HG02571 (cell line): ENCODE results near the gene ENTPD2.

Experiments used
- ATAC-seq: cut with Tn5 transposase; IDR thresholded peaks from one replicate; pipeline ENCODE4 v1.9.1; 2021; ENCODE audit warnings: mild to moderate bottlenecking, moderate library complexity; ENCODE audit not compliant: unreplicated experiment

The ENTPD2 gene

GRCh38 chr9:137018761-137019559 is 34.9 kb downstream of the ENTPD2 start:
- no peak for ATAC-seq

GRCh38 chr9:137017791-137018497 is 35.9 kb downstream of the ENTPD2 start:
- no peak for ATAC-seq

- ATAC-seq = no peak
Observed at GRCh38 chr9:137017071-137017470, 36.8 kb downstream of the ENTPD2 start.

GRCh38 chr9:137016436-137016835 is 37.4 kb downstream of the ENTPD2 start:
- ATAC-seq = no peak

- ATAC-seq = no peak
Observed at GRCh38 chr9:137015976-137016375, 37.9 kb downstream of the ENTPD2 start.

- no peak for ATAC-seq
Observed at GRCh38 chr9:137015540-137015930, 38.3 kb downstream of the ENTPD2 start.

- ATAC-seq = no peak
Observed at GRCh38 chr9:137014776-137015539, 38.9 kb downstream of the ENTPD2 start.

GRCh38 chr9:137014166-137014565 is 39.7 kb downstream of the ENTPD2 start:
- ATAC-seq = no peak

- ATAC-seq = no peak
Observed at GRCh38 chr9:137013571-137013940, 40.3 kb downstream of the ENTPD2 start.

- no peak for ATAC-seq
Observed at GRCh38 chr9:137012694-137013570, 40.9 kb downstream of the ENTPD2 start.

GRCh38 chr9:137011907-137012675 is 41.8 kb downstream of the ENTPD2 start:
- no peak for ATAC-seq

GRCh38 chr9:137011156-137011555 is 42.7 kb downstream of the ENTPD2 start:
- no peak for ATAC-seq

- ATAC-seq = no peak
Observed at GRCh38 chr9:137009938-137010732, 43.7 kb downstream of the ENTPD2 start.

- ATAC-seq = no peak
Observed at GRCh38 chr9:137009217-137009616, 44.6 kb downstream of the ENTPD2 start.

GRCh38 chr9:137008312-137008711 is 45.5 kb downstream of the ENTPD2 start:
- ATAC-seq = no peak

GRCh38 chr9:137007816-137008270 is 46.0 kb downstream of the ENTPD2 start:
- ATAC-seq = no peak

- no peak for ATAC-seq
Observed at GRCh38 chr9:137007108-137007815, 46.6 kb downstream of the ENTPD2 start.
